Sciatic nerve (tissue), 2 donors: ENCODE data around the gene LMCD1. TPM values are rescaled to one million over a fixed set of nuclear protein-coding genes. Genes with fewer than 3 reads are reported as not detected.

Experiments used
- ATAC-seq: fragments of 200-7000 bp; cut with Tn5 transposase; one replicate; pipeline ENCODE4 v1.9.1; 2020; ENCODE audit warnings: mild to moderate bottlenecking, moderate library complexity
- DNase-seq: peaks from one replicate; pipeline ENCODE4 v3.0.0-alpha.2; 2020; ENCODE audit warnings: low spot score
- intact Hi-C: fragments of 100-400 bp; cut with DNase I; formaldehyde crosslinking; loops from one replicate; pipeline ENCODE4 v1.14.2; 2022
- total RNA-seq: library from RNA; stranded (reverse); fragmentation: NEBNext Ultra II Directional; extraction: Animal tissue kit (Norgen Biotek cat#: 25700); gene quantifications from one replicate; pipeline ENCODE4 v1.2.1, GENCODE V29; 2021
- donor health status: DM: no; HTN: no; CAD: no.
- donor health status: DM: no; HTN: no; CAD: no.

Gene LMCD1
- total RNA-seq, 1 donor from 2014 or later = 68.7 TPM

- DNase-seq (no peak), ATAC-seq (peak; percentile 10)
- intact Hi-C loops = no loop called here
Observed at GRCh38 chr3:8550611-8551010, 49.0 kb downstream of the LMCD1 start.

- intact Hi-C loops = no loop called here
- DNase-seq (no peak), ATAC-seq (no peak)
Observed at GRCh38 chr3:8552223-8552762, 50.7 kb downstream of the LMCD1 start.

- intact Hi-C loops = no loop called here
- DNase-seq = no peak
- no peak for ATAC-seq
Observed at GRCh38 chr3:8553405-8553804, 51.8 kb downstream of the LMCD1 start.

- DNase-seq (no peak), ATAC-seq (peak; percentile 18)
- intact Hi-C loops = no loop called here
Observed at GRCh38 chr3:8554696-8555095, 53.1 kb downstream of the LMCD1 start.

- intact Hi-C loops = no loop called here
- DNase-seq = no peak
- ATAC-seq = peak; percentile 69
Observed at GRCh38 chr3:8555113-8555661, 53.6 kb downstream of the LMCD1 start.

GRCh38 chr3:8555725-8556472 is 54.3 kb downstream of the LMCD1 start:
- intact Hi-C loops = no loop called here
- DNase-seq = no peak
- no peak for ATAC-seq

GRCh38 chr3:8556473-8556869 is 54.8 kb downstream of the LMCD1 start:
- intact Hi-C loops = no loop called here
- DNase-seq (no peak), ATAC-seq (no peak)

- peak; percentile 73 for ATAC-seq
Observed at GRCh38 chr3:8557298-8557697, 55.7 kb downstream of the LMCD1 start.

GRCh38 chr3:8558645-8559044 is 57.0 kb downstream of the LMCD1 start:
- intact Hi-C loops = no loop called here
- DNase-seq = no peak
- no peak for ATAC-seq

More at GRCh38 chr3:8557298-8557697, 55.7 kb downstream of the LMCD1 start:
- no peak for DNase-seq
- intact Hi-C loops = no loop called here

- ATAC-seq (no peak), DNase-seq (no peak)
- intact Hi-C loops = no loop called here
Observed at GRCh38 chr3:8559351-8559750, 57.7 kb downstream of the LMCD1 start.

- DNase-seq (no peak), ATAC-seq (no peak)
- intact Hi-C loops = no loop called here
Observed at GRCh38 chr3:8560366-8561007, 58.9 kb downstream of the LMCD1 start.

GRCh38 chr3:8561370-8561769 is 59.7 kb downstream of the LMCD1 start:
- intact Hi-C loops = no loop called here
- ATAC-seq (peak; percentile 64), DNase-seq (no peak)

- DNase-seq = no peak
- no peak for ATAC-seq
- intact Hi-C loops = no loop called here
Observed at GRCh38 chr3:8562081-8562595, 60.5 kb downstream of the LMCD1 start.

GRCh38 chr3:8563146-8563545 is 61.5 kb downstream of the LMCD1 start:
- intact Hi-C loops = no loop called here
- no peak for DNase-seq
- ATAC-seq = no peak

- no peak for ATAC-seq
- intact Hi-C loops = no loop called here
- DNase-seq = no peak
Observed at GRCh38 chr3:8563597-8563996, 62.0 kb downstream of the LMCD1 start.

- no peak for ATAC-seq
- no peak for DNase-seq
- intact Hi-C loops = no loop called here
Observed at GRCh38 chr3:8565376-8565775, 63.8 kb downstream of the LMCD1 start.

- intact Hi-C loops = no loop called here
- ATAC-seq (no peak), DNase-seq (no peak)
Observed at GRCh38 chr3:8567784-8568575, 66.4 kb downstream of the LMCD1 start.

- ATAC-seq (no peak), DNase-seq (no peak)
- intact Hi-C loops = no loop called here
Observed at GRCh38 chr3:8571256-8571655, 69.6 kb downstream of the LMCD1 start.

- peak; percentile 33 for ATAC-seq
- intact Hi-C loops = no loop called here
- no peak for DNase-seq
Observed at GRCh38 chr3:8573342-8573926, 71.8 kb downstream of the LMCD1 start.
